Measurements from ENCODE around the gene IQSEC1. TPM values are rescaled to one million over a fixed set of nuclear protein-coding genes. Genes with fewer than 3 reads are reported as not detected.
A peak's percentile ranks its signal among the peaks of the same experiment; 100 is the strongest.

The IQSEC1 gene
- total RNA-seq, 4 donors from 2014 or later, result 24.0 to 43.0 (median 31.8) TPM

DNA sequence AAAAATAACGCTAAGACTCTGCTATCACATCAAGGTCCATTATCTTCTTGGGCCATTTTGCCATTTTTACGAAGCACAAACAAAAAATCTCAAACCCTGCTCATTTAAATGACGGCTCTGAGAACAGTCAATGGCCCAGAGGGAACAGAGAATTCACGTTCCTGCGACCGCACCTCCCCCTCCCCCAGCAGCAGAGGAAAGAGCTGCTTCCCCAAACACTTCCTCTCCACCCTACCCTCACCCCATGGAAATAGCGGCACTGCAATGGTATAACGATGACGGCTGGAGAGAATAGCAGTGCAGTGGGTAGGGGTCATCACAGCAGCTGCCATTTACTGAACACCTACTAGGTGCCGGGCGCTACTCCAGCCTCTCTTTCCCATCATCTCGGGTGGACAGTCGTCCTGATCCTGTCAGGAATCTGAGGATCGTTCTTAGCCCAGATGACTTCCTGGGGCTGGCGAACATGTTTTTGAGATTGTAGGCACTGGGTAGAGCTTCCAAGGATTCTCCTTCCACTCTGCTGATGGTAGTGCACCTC, 113.3 kb downstream of the IQSEC1 start:
- peak overlapping the region in 1 of 4 donors; percentile 9 for H3K27ac ChIP-seq
- peak; percentile 25 for DNase-seq
- no peaks in the 10 kb centered on the region for H3K9me3 ChIP-seq
- no peak for TF ChIP-seq POLR2A (IDR thresholded peaks at IDR 0.05)
- no peak for TF ChIP-seq EP300 (IDR thresholded peaks at IDR 0.05; ENCODE audit: low read depth)
- TF ChIP-seq POLR2AphosphoS5 (IDR thresholded peaks at IDR 0.05), result no peak
- 63 to 66% methylated on average over 5 to 15 of the region's 15 CpGs for WGBS, 2 donors (ENCODE audit: low coverage in 1 of 2)
- no peaks in the 10 kb centered on the region for H3K36me3 ChIP-seq
- intact Hi-C loops (cut with DNase I; ENCODE audit: low total_unique reads) (no loop called here), in situ Hi-C loops (cut with MboI; ENCODE audit: low pct_ligation_motif_present in 1 of 4, low pct_unique_long_range_greater_than_20kb in 1 of 4, low sequenced_read_pairs in 3 of 4) (no loop called here)
- H3K27me3 ChIP-seq, result no peaks in the 10 kb centered on the region
- peaks cover 25 to 78% (median 43%) of the 10 kb centered on the region in 4 donors for H3K4me1 ChIP-seq
- no peak overlapping the region for H3K4me3 ChIP-seq

- DNase-seq, result no peak
- Histone ChIP-seq H3K36me3 (no peaks in the 10 kb centered on the region), H3K4me1 (peaks cover 25 to 78% (median 43%) of the 10 kb centered on the region in 4 donors), H3K27ac (peak overlapping the region in 1 of 4 donors; percentile 9), H3K9me3 (no peaks in the 10 kb centered on the region), H3K27me3 (no peaks in the 10 kb centered on the region), H3K4me3 (no peak overlapping the region)
- in situ Hi-C loops (cut with MboI; ENCODE audit: low pct_ligation_motif_present in 1 of 4, low pct_unique_long_range_greater_than_20kb in 1 of 4, low sequenced_read_pairs in 3 of 4) (no loop called here), intact Hi-C loops (cut with DNase I; ENCODE audit: low total_unique reads) (no loop called here)
- TF ChIP-seq EP300 (IDR thresholded peaks at IDR 0.05; ENCODE audit: low read depth) (no peak), CTCF (IDR thresholded peaks at IDR 0.05) (no peak), POLR2A (IDR thresholded peaks at IDR 0.05) (no peak), POLR2AphosphoS5 (IDR thresholded peaks at IDR 0.05) (no peak)
- 58 to 81% methylated on average over 4 to 7 of the region's 7 CpGs for WGBS, 2 donors (ENCODE audit: low coverage in 1 of 2)
These were observed 113.8 kb downstream of the IQSEC1 start for GRCh38 chr3:12959410-12959809.

GRCh38 chr3:12957824-12958792, 115.1 kb downstream of the IQSEC1 start:
- Histone ChIP-seq H3K27me3 (no peaks in the 10 kb centered on the region), H3K4me3 (no peak overlapping the region), H3K27ac (peak overlapping the region in 2 of 4 donors; percentile 22 to 52), H3K36me3 (no peaks in the 10 kb centered on the region), H3K9me3 (no peaks in the 10 kb centered on the region), H3K4me1 (peaks cover 22 to 70% (median 38%) of the 10 kb centered on the region in 4 donors)
- WGBS, 2 donors (ENCODE audit: low coverage in 1 of 2), result 91 to 100% methylated on average over 1 to 13 of the region's 13 CpGs
- no peak for DNase-seq
- in situ Hi-C loops (cut with MboI; ENCODE audit: low pct_ligation_motif_present in 1 of 4, low pct_unique_long_range_greater_than_20kb in 1 of 4, low sequenced_read_pairs in 3 of 4), result no loop called here
- intact Hi-C loops (cut with DNase I; ENCODE audit: low total_unique reads), result no loop called here
- TF ChIP-seq POLR2A (IDR thresholded peaks at IDR 0.05) (no peak), POLR2AphosphoS5 (IDR thresholded peaks at IDR 0.05) (no peak), CTCF (IDR thresholded peaks at IDR 0.05) (no peak), EP300 (IDR thresholded peaks at IDR 0.05; ENCODE audit: low read depth) (no peak)

GRCh38 chr3:12957339-12957738, 115.9 kb downstream of the IQSEC1 start:
- intact Hi-C loops (cut with DNase I; ENCODE audit: low total_unique reads), result no loop called here
- Histone ChIP-seq H3K27me3 (no peaks in the 10 kb centered on the region), H3K4me1 (peaks cover 22 to 62% (median 34%) of the 10 kb centered on the region in 4 donors), H3K9me3 (no peaks in the 10 kb centered on the region), H3K4me3 (no peak overlapping the region), H3K36me3 (no peaks in the 10 kb centered on the region), H3K27ac (peak overlapping the region in 3 of 4 donors; percentile 4 to 52 (median 22))
- in situ Hi-C loops (cut with MboI; ENCODE audit: low pct_ligation_motif_present in 1 of 4, low pct_unique_long_range_greater_than_20kb in 1 of 4, low sequenced_read_pairs in 3 of 4), result no loop called here
- TF ChIP-seq CTCF (IDR thresholded peaks at IDR 0.05) (no peak), POLR2A (IDR thresholded peaks at IDR 0.05) (no peak), EP300 (IDR thresholded peaks at IDR 0.05; ENCODE audit: low read depth) (no peak), POLR2AphosphoS5 (IDR thresholded peaks at IDR 0.05) (no peak)
- WGBS, 2 donors (ENCODE audit: low coverage in 1 of 2), result 46 to 53% methylated on average over 6 to 8 of the region's 8 CpGs
- DNase-seq, result no peak

Data from transverse colon (tissue), 4 donors.